NCI-H69 (cell line): ENCODE measurements around the gene PACSIN2.
"Not testable (repeated sequence)": the region's sequence is repeated elsewhere in the genome, so short reads cannot be mapped to it uniquely, and the experiment has no call there.

ENCODE experiments used
- DNase-seq: peaks from one replicate; lab custom pipeline; 2025; lab: John Stamatoyannopoulos, UW

PACSIN2 gene, protein sequence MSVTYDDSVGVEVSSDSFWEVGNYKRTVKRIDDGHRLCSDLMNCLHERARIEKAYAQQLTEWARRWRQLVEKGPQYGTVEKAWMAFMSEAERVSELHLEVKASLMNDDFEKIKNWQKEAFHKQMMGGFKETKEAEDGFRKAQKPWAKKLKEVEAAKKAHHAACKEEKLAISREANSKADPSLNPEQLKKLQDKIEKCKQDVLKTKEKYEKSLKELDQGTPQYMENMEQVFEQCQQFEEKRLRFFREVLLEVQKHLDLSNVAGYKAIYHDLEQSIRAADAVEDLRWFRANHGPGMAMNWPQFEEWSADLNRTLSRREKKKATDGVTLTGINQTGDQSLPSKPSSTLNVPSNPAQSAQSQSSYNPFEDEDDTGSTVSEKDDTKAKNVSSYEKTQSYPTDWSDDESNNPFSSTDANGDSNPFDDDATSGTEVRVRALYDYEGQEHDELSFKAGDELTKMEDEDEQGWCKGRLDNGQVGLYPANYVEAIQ

DNA sequence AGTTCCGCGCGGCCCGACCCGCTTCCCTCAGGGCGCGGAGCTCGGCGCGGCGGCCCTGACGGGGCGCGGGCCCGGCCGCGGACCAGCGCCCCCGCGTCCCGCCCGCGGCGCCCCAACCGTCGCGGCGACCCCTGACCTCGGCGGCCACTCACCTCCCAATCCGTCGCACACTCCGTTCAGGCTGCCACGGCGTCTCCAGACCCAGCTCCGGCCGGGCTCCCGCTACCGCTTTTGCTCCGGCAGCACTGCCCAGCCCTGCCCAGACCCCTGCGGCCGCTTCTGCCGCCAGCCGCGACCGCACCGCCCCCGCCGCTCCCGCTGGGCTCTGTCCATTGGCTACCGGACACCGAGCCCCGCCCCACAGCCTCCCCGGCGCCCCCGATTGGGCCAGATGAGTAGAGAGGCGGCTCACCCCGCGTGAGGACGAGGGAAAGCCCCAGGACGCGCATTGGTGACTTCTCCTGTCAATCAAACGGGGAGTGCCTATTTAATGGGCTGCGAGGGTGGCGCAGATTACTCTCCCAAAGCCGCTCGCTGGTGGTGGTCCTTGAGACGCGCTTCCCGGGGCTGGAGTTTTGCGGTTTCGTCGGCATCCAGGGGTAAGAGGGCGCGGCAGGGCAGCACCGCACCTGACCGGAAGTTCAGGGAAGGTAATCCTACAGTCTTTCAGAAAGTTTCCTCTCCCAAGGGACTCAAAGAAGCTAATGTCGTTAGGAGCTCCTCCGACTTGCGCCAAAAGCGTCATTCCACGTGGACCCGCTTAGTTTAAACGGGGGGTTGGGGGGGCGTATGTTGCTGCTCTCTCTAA, at the start of gene PACSIN2:
TSS of gene PACSIN2 (minus strand) at position 281 of the 808 bp plus-strand sequence. CDS start 103,069 bp downstream, outside the sequence.
- peak; percentile 99 for DNase-seq

DNA sequence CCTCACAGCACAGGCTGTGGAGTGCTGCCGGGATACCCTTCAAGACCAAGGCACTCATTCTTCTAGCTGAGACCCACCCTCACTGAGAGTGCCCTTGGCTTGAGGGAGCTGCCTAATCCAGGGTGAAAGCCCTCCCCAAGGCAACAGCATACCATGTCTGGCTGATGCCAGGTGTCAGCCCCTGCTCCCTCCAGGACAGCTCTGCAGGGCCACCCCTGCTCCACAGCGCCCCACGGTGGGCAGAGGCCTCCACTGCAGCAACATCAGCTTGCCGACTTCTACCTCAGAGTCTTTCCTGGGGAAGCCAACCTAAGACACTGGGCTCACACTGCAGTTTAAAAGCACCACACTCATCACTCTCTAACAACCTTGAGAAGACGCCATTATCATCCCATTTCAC, 45.2 kb upstream of the PACSIN2 start:
- DNase-seq, result peak; percentile 65

- DNase-seq, result no peak
These were observed 42.7 kb upstream of the PACSIN2 start for GRCh38 chr22:43057641-43058040.

GRCh38 chr22:43053176-43053575, 38.2 kb upstream of the PACSIN2 start:
- no peak for DNase-seq

- DNase-seq, result peak; percentile 31
These were observed 36.0 kb upstream of the PACSIN2 start for GRCh38 chr22:43050995-43051394.

GRCh38 chr22:43047605-43048004, 32.7 kb upstream of the PACSIN2 start:
- DNase-seq, result no peak

- no peak for DNase-seq
These were observed 29.4 kb upstream of the PACSIN2 start for GRCh38 chr22:43044290-43044712.

DNA sequence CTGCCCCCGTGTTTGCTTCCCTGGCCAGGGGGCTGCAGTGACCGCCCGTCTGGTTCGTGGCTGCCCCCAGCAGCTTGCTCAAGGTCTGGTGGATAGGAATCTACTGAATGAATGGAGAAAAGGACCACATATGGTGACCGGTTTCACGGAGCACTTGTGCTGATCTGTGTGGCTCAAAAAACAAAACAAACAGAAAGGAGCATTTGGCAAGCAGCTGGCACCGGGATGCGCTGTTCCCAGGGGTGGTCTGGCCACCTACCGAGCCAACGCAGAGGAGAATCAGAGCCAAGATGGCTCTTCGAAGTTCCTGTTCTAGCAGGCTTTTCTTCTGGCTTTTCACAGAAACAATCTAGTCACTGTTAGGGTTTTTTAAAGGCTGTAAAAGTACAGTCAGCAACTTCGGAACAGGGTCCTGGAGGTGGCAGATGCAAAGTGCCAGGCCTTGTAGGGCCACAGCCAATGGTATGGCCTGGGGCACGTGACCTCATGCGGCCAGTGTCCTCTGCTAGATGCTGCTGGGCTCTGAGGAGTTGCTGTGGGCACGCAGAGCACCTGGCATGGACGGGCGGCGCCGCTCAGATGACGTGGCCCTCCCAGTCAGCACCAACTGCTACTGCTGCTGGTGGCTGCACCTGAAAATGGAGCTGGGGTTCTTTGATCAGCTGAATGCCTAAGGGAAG, 27.3 kb upstream of the PACSIN2 start:
- DNase-seq, result peak; percentile 95

DNA sequence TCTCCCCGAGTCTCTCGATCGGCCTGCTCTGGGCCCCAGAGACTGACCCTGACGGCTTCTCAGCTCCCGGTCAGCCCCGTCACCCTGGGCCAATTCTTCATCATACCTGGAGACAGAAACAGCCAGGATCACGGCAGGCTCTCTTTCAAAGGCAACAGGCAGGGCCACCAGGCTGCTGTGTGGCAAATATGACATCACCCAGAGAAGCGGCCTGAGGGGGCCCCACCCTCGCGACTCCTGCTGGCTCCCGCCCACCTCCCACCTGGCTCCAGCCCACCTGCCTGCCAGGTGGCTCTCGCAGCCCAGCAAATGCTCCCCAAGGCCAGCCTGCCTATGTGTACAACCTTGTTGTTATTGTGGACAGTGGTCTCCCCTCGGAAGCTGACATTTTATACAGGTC, 24.9 kb upstream of the PACSIN2 start:
- DNase-seq, result peak; percentile 92

- no peak for DNase-seq
These were observed 23.4 kb upstream of the PACSIN2 start for GRCh38 chr22:43038325-43038724.

DNA sequence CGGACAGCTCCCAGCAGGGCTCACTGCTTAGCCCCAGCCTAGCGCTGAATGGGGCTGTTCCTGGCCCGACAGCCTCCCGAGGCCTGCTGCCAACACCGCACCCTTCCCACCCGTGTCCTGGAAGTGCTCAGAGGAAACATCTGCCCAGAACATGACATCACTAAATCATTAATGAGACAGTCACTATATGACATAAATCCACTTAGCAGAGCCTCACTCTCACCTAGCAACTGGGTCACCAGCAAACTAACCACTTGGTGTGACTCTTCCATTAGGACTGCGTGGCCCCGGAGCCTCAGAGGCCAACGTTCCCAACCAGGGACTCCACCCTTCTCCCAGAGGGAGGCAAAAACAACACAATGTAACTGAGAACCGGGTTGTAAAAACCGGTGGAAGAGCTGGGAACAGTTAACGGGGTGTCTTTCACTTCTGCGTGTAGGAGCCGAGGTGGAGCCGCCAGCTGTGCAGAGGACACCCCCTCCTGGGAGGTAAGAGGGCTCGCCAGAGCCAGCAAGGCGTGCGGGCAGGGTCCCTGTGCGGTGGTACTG, 21.4 kb upstream of the PACSIN2 start:
- DNase-seq, result peak; percentile 73

DNA sequence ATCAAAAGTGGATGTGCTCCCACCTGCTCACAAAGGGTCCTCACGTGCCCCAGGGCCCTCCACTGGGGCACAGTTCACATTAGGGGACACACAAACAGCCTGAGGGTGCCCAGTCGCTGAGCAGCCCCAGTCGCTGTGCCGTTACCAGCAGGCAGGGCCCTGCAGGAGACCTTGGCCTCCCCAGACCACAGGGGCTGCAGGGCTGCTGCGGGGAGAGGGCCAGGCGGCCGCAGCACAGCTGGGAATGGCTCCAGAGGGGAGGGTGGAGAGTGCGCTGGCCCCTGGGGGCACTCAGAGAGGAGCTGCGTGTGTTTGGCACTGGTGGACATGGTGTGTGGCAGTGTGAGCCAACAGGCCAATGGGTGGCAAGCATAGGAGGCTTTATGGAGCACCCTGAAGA, 20.3 kb upstream of the PACSIN2 start:
- DNase-seq, result no peak

- no peak for DNase-seq
These were observed 16.7 kb upstream of the PACSIN2 start for GRCh38 chr22:43031617-43032016.

GRCh38 chr22:43018615-43019014, 3.7 kb upstream of the PACSIN2 start:
- peak; percentile 42 for DNase-seq

DNA sequence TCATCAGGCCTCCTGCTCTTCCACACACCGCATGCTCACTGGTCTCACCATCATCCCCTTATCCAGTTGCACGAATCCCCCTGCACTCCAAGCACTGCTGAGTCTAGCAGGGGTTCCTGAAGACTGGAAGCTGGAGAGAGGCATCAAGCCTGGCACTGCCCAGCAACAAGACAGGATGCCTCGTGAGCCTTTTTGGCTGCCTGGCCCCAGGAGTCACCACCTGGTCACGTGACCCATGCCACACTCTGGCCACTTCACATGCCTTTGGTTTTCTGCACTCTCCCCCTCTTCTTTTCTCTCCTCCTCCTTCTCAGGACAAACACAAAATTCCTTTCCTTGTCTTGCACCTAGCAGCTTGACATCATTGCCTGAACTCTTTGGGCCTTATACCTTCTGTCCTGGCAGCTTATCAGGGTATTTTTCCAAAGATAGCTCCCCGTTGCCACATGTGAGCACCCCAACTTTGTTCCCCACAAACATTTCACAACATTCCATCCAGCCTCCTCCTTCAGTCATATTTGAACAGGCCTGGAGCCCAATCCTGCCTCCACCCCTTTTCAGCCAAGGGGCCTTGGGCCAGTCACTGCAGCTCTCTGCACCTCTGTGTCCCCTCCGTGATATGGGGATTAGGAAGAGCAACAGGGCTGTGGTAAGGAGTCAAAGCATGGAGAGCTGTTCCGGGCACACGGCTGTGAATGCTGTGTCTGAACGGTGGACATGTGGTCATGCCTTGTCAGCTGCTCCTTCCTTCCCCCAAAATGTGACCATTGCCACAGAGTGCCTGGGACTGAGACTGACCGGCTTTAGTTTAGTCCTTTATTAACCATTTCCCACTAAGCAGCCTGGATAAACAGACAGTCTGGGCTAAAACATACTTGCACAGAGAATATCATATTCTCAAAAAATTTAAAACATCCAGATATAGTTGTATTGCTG, 2.8 kb upstream of the PACSIN2 start:
- no peak for DNase-seq

GRCh38 chr22:43016150-43016549, 1.2 kb upstream of the PACSIN2 start:
- DNase-seq, result not testable (repeated sequence)

DNA sequence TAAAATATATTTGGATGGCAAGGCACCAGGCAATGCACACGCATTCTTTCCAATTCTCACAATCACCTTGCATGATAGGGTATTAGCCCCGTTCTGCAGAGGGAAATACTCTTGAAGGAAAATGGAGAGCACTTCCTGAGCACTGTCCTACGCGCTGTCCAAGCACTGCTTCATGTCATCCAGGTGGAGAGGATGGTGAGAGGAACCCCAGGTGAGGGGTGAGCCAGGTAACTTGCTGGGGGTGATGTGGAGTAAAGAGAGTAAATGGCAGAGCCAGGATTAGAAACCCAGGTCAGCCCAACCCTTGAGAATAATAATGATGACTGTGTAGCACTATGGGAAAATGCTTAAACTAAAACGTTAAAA, 711 bp upstream of the PACSIN2 start:
- peak; percentile 75 for DNase-seq

DNA sequence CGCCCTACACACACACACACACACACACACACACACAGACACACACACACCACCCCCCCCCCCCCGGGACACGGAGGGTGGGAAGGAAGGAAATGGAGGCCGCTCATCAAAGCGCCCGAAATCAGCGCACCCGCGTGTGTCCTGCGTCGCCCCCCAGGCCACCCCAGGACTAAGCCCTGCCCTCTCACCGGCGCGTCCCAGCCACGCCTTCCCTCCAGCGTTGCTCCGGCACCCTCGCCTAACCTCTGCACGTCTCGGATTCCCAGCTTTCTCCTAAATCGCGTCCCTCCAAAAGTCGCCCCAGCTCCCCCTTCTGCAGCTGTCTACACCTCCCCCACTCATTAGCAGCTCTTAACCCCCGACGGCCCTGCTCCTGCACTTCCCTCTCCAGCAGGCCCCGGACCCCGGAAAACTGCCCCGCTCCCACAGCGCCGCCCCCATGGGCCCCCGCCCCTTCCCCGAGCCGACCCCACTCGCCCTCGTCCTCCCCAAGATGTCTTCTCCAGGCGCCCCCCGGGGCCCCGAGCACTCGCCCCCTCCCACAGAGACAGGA, 557 bp downstream of the PACSIN2 start:
- DNase-seq, result peak; percentile 86

DNA sequence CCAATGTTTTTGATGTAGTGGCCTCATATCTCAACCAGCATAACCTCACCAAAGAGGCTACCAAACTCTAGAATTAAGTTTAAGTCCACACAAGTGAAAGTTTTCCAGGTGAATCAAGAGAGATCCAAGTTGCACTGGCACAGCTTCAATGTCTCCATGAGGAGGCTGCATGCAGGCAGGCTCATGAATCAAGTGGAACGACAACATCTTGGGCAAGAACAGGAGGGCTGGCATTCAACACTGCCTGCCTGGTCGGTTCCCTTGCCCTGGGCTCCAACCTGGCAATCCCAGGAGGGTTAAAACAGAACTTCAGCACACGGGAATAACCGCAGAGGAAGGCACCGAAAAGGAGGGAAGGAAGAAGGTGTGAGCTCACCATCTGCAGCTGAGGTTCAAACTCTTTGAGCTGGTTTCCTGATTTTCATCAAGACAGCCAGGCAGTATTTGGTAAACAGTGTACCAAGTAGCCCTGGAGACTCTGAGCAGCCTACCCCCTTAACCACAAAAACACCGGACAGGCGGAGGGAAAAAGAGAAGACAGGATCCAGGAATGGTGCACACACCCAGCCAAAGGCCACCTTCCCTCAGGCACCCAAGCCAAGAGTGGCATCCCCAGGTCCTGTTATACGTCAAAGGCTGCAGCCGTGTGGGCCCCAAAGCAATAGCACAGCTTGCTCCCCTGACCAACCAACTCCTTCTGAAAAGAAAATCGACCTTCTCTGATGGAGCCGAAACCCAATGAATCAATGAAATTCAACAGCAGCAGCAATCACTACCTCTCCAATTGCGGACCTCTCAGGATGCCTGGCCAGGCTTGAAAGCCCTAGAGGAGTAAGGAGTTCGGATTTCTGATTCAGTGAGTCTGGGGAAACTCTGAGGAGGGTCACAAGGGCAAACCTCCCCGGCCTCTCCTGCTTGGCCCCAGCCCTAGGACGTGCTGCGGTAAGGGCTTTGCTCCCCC, 1.3 kb downstream of the PACSIN2 start:
- peak; percentile 46 for DNase-seq
